ENCODE measurements around the gene FBXO40. TPM values are rescaled to one million over a fixed set of nuclear protein-coding genes. Genes with fewer than 3 reads are reported as not detected.

The FBXO40 gene
- total and polyA plus RNA-seq, 8 donors: under 0.01 to 0.06 TPM; not detected in 6

GRCh38 chr3:121665488-121665887 lies 72.3 kb downstream of the FBXO40 start:
- no peaks in the 10 kb centered on the region for H3K9me3 ChIP-seq
- no peak for TF ChIP-seq EP300 (IDR thresholded peaks at IDR 0.05)
- TF ChIP-seq CTCF (IDR thresholded peaks at IDR 0.05): no peak
- TF ChIP-seq POLR2AphosphoS5 (IDR thresholded peaks at IDR 0.05): no peak
- no peak for TF ChIP-seq POLR2A (IDR thresholded peaks at IDR 0.05)
- 60 to 73% (median 62%) methylated on average over 2 of the region's 2 CpGs for WGBS, 5 donors
- DNase-seq: no peak
- H3K36me3 ChIP-seq: peaks cover 63 to 93% (median 88%) of the 10 kb centered on the region in 4 donors
- H3K27ac ChIP-seq: no peak overlapping the region
- no peaks in the 10 kb centered on the region for H3K27me3 ChIP-seq
- no peaks in the 10 kb centered on the region for H3K4me1 ChIP-seq
- intact Hi-C loops (cut with DNase I; ENCODE audit: low total_unique reads): no loop called here
- H3K4me3 ChIP-seq: no peak overlapping the region

GRCh38 chr3:121667333-121667732 lies 74.2 kb downstream of the FBXO40 start:
- intact Hi-C loops (cut with DNase I; ENCODE audit: low total_unique reads): no loop called here
- peaks cover 62 to 100% (median 100%) of the 10 kb centered on the region in 4 donors for H3K36me3 ChIP-seq
- H3K4me1 ChIP-seq: no peaks in the 10 kb centered on the region
- TF ChIP-seq EP300 (IDR thresholded peaks at IDR 0.05): no peak
- TF ChIP-seq POLR2AphosphoS5 (IDR thresholded peaks at IDR 0.05): no peak
- no peak for TF ChIP-seq CTCF (IDR thresholded peaks at IDR 0.05)
- TF ChIP-seq POLR2A (IDR thresholded peaks at IDR 0.05): no peak
- no peak for DNase-seq
- H3K4me3 ChIP-seq: no peak overlapping the region
- 83 to 94% (median 88%) methylated on average over 4 of the region's 4 CpGs for WGBS, 5 donors
- H3K27me3 ChIP-seq: no peaks in the 10 kb centered on the region
- peak overlapping the region in 2 of 5 donors; percentile 10 to 19 for H3K27ac ChIP-seq
- no peaks in the 10 kb centered on the region for H3K9me3 ChIP-seq

GRCh38 chr3:121670676-121671075 lies 77.5 kb downstream of the FBXO40 start:
- TF ChIP-seq POLR2AphosphoS5 (IDR thresholded peaks at IDR 0.05) (no peak), CTCF (IDR thresholded peaks at IDR 0.05) (no peak), EP300 (IDR thresholded peaks at IDR 0.05) (no peak), POLR2A (IDR thresholded peaks at IDR 0.05) (no peak)
- H3K27ac ChIP-seq: no peak overlapping the region
- peaks cover 42 to 100% (median 98%) of the 10 kb centered on the region in 4 donors for H3K36me3 ChIP-seq
- no peaks in the 10 kb centered on the region for H3K4me1 ChIP-seq
- intact Hi-C loops (cut with DNase I; ENCODE audit: low total_unique reads): no loop called here
- no peaks in the 10 kb centered on the region for H3K27me3 ChIP-seq
- no peak for DNase-seq
- H3K4me3 ChIP-seq: no peak overlapping the region
- no peaks in the 10 kb centered on the region for H3K9me3 ChIP-seq

- no peaks in the 10 kb centered on the region for H3K9me3 ChIP-seq
- H3K4me1 ChIP-seq: peaks cover 0 to 13% (median 0%) of the 10 kb centered on the region in 4 donors
- H3K27me3 ChIP-seq: no peaks in the 10 kb centered on the region
- no peak for TF ChIP-seq EP300 (IDR thresholded peaks at IDR 0.05)
- TF ChIP-seq CTCF (IDR thresholded peaks at IDR 0.05): no peak
- TF ChIP-seq POLR2A (IDR thresholded peaks at IDR 0.05): no peak
- TF ChIP-seq POLR2AphosphoS5 (IDR thresholded peaks at IDR 0.05): no peak
- intact Hi-C loops (cut with DNase I; ENCODE audit: low total_unique reads): no loop called here
- no peak for DNase-seq
- H3K4me3 ChIP-seq: no peak overlapping the region
- peaks cover 53 to 95% (median 90%) of the 10 kb centered on the region in 4 donors for H3K36me3 ChIP-seq
- WGBS, 5 donors: 83 to 95% (median 89%) methylated on average over 2 of the region's 2 CpGs
- no peak overlapping the region for H3K27ac ChIP-seq
Measured at GRCh38 chr3:121677141-121677540, 84.0 kb downstream of the FBXO40 start.

Small RNA genes within 50 kb of the gene (small RNA-seq; reads per million reads assigned to genes)
- 0 to 0.15 (median 0) reads per million in 4 donors for gene RNU4-62P

Other genes with a start within 250 kb of the FBXO40 start
- 1 to 10 TPM in 2 of 5 donors, under 1 TPM in 3; 0.45 to 6.4 (median 0.58) TPM for gene POLQ, start 47.4 kb upstream of the FBXO40 start, total RNA-seq
- 1 to 10 TPM in 1 of 3 donors, under 1 TPM in 2; 0.15 to 1.4 (median 0.19) TPM for gene POLQ, start 47.4 kb upstream of the FBXO40 start, polyA plus RNA-seq
- gene ARGFX, start 25.4 kb upstream of the FBXO40 start, total RNA-seq: not detected
- gene ARGFX, start 25.4 kb upstream of the FBXO40 start, polyA plus RNA-seq: not detected
- 100 to 1,000 TPM in 1 of 5 donors, 10 to 100 TPM in 4; 21.8 to 115 (median 44.0) TPM for gene HCLS1, start 67.5 kb downstream of the FBXO40 start, total RNA-seq
- 10 to 100 TPM; 13.9 to 24.6 (median 22.3) TPM for gene HCLS1, start 67.5 kb downstream of the FBXO40 start, polyA plus RNA-seq
- 10 to 100 TPM; 53.9 to 81.1 (median 62.3) TPM for gene GOLGB1, start 156.4 kb downstream of the FBXO40 start, total RNA-seq
- 10 to 100 TPM in 2 of 3 donors, 1 to 10 TPM in 1; 6.7 to 16.0 (median 10.8) TPM for gene GOLGB1, start 156.4 kb downstream of the FBXO40 start, polyA plus RNA-seq
- gene IQCB1, start 241.7 kb downstream of the FBXO40 start, total RNA-seq: 10 to 100 TPM in 2 of 5 donors, 1 to 10 TPM in 3; 1.8 to 40.6 (median 8.4) TPM
- gene IQCB1, start 241.7 kb downstream of the FBXO40 start, polyA plus RNA-seq: 10 to 100 TPM in 1 of 3 donors, 1 to 10 TPM in 2; 6.2 to 12.2 (median 9.2) TPM
- 10 to 100 TPM in 1 of 5 donors, 1 to 10 TPM in 2, not detected in 2; 1.2 to 10.5 (median 2.2) TPM for gene EAF2, start 241.8 kb downstream of the FBXO40 start, total RNA-seq
- 10 to 100 TPM in 1 of 3 donors, 1 to 10 TPM in 2; 5.3 to 11.9 (median 6.4) TPM for gene EAF2, start 241.8 kb downstream of the FBXO40 start, polyA plus RNA-seq

All from stomach (tissue), 9 donors.